Left ventricle myocardium superior (tissue), 1 donor: Measurements from ENCODE around the gene ACTR1B. TPM values are rescaled to one million over a fixed set of nuclear protein-coding genes. Genes with fewer than 3 reads are reported as not detected.
"Not testable (repeated sequence)": the region's sequence is repeated elsewhere in the genome, so short reads cannot be mapped to it uniquely, and the experiment has no call there.

ENCODE experiments used
- ATAC-seq: fragments of 200-7000 bp; cut with Tn5 transposase; one replicate; pipeline ENCODE4 v1.9.1; 2020; ENCODE audit warnings: mild to moderate bottlenecking, moderate library complexity
- DNase-seq: peaks from one replicate; pipeline ENCODE4 v3.0.0-alpha.2; 2020
- intact Hi-C: fragments of 100-400 bp; cut with micrococcal nuclease; formaldehyde crosslinking; loops from one replicate; pipeline ENCODE4 v1.11.0; 2022
- long read RNA-seq: library from polyadenylated mRNA; unstranded; transcript quantifications from one replicate; pipeline ENCODE4 v2.0.0, GENCODE V29; 2021
- total RNA-seq: library from RNA; stranded (reverse); fragmentation: NEBNext Ultra II Directional; extraction: Animal tissue kit (Norgen Biotek cat#: 25700); gene quantifications from one replicate; pipeline ENCODE4 v1.2.1, GENCODE V29; 2021
- donor health status: DM: no; HTN: yes; CAD: no; lungs with severe emphysema.

Gene ACTR1B
- total RNA-seq: 60.1 TPM
- long read RNA-seq, transcript ACTR1B-201 (11 exons, 2,243 nt): major isoform, 36 of 59 reads
- long read RNA-seq, partial matches to known transcripts: 16 of 59 reads
- long read RNA-seq, other reads (novel, unspliced or antisense): 7 of 59 reads

DNA sequence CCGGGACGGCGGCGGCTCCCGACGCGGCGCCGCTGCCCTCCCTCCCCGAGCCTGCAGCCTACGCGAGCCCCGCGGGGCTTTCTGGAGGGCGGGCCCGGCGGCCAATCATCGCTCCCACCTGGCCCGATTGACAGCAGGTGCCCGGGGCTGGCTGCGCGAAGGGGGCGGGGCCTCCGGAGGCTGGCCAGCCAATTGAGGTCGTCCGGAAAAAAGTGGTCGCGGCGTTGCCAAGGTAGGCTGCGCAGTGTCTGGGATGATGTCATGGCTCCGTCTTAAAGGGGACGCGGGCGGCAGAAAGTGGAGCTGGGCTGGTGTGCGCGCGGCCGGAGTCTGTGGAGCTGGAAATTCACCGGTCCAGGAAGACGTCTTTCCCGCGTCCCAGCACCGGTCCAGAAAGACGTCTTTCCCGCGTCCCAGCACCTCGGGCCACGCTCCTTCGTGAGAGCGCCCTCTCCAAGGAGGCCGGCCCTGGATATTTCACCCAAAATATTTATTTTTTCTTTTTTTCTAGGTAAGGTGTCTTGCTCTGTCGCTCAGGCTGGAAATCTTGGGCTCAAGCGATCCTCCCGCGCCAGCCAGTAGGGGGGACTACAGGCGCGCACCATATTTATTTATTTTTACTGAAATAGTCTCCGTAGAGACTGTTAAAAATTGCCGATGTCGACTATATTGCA is at the start of gene ACTR1B:
Gene ACTR1B (minus strand): TSS at position 83 of the 674 bp plus-strand sequence. CDS start 154 bp downstream, outside the sequence.
- DNase-seq (peak; percentile 98), ATAC-seq (peak; percentile 94)
- intact Hi-C loops: no loop called here

DNA sequence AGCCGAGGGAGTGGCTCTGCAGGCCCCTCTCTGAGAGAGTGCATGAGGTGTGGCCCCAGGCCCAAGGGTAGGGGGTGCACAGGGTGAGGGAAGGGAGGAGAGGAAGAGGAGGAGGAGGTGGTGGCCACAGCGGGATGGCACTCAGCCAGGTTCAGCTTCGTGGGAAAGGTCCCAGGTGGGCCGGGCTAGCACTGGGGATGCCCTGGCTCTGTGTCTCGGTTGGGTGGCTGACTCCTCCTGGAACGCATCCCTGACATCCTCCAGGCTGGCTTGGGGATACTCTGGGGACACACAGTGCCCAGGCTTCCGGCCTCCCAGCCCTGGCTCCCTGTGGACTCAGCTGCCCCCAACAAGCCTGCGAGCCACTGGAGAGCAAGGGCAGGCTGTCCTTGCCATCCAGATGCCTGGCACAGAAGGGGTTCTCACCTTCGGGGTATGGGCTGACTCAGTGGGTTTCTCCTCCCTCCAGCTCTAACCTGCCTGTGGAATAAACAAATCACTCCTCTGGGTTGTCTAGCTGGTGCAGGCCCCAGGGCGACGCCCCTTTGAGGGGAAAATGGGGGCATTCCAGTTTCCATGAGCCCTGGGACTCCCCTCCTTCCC is 49.0 kb upstream of the ACTR1B start:
- no peak for DNase-seq
- intact Hi-C loops: no loop called here
- ATAC-seq: no peak

DNA sequence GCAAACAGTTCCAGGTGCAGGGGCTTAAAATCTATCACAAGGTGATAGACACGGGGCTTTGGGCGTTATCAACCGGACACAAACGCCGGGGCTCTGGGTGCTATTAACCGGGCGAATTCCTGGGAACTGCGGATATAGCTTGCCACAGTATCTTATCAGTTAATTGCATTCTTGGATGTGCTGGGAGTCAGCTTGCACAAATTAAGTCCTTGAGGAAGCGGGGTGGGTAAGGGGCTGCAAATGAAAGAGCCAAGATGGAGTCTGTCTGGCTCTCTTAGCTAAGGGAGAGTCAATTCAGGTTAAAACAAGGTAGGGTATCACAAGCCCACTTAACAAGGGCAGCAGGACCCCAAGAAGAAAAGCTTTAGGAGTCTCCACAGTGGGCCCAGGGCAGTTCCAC is 48.3 kb upstream of the ACTR1B start:
- DNase-seq, ATAC-seq, intact Hi-C loops: not testable (repeated sequence)

DNA sequence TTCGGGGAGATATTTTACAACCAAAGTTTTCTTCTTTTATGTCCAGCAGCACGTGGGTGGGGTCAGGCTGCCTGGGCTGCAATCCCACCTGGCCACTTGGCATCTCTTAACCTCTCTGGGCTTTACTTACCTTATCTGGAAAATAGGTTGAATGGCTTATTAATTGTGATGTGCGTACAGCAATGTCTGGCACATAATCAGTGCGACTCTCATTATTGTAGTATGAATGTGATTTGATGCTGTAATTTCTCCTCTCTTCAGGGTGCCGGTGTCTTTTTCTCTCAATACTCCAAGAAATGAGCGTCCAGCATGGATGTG is 47.5 kb upstream of the ACTR1B start:
- ATAC-seq (no peak), DNase-seq (no peak)
- intact Hi-C loops: no loop called here

DNA sequence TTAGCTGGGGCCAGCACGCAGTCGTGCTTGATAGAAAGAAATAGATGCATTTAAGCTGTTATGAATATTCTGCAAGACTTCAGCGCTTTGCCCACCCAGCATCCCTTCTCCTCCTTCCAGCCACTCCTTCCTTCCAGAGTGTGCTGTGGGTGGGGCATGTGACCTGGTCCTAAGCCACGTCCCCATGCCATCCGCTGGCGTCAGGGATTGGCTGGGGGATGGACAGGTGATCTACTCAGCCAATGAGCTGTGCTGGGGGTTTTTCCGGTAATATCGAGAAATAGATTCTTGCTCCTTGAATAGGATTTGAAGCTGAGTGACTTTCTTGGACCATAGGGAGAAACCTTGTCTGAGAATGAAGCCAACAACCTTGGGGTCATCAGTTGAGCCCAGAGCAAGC is 44.8 kb upstream of the ACTR1B start:
- intact Hi-C loops: no loop called here
- no peak for ATAC-seq
- no peak for DNase-seq

DNA sequence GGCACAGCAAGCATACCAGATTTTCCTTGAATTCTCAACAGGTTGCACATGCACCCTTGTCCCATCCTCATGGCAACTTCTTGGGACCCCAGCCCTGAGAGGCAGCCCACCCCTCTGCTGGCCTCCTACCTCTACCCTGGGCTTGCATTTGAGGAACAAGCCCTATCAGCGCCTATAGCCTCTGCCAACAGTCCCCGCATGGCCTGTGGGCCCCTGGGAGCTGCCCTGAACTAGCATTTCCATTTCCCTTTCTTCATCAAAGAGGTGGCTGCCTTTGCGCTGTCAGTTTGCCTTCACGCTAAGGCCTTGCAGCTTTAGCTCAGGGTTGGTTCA is 44.2 kb upstream of the ACTR1B start:
- DNase-seq (no peak), ATAC-seq (no peak)
- intact Hi-C loops: no loop called here

DNA sequence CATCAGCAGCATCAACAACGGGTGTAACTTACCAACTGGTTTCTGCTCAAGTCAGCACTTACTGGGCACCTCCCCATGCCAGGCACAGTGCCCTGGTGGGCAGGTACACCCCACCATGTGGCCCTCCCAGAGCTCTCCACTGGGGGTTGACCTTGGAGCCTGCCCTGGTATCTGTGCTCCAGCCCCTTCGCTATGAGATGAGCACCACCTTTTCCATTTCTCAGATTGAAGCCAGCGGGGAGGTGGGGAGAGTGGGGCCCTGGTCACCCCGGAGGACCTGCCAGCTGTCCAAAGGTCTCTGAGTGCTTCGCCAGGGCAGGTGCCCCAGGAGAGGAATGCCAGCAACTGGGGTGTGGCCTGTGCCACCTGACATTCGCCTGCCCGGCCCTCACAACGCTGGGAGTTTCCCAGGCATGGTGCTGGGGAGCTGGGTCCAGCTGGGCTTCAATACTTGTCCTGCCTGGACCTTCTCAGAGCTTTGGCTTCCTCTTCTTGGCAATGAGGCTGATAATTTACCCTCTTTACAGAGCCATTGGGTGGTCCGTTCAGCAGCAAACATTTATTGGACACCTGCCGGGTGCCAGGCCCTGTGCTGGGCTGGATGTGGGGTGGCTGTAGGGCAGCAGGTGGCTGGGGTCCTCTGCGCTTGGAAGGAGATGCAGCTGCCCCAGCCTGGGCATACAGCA is 43.7 kb upstream of the ACTR1B start:
- DNase-seq: no peak
- ATAC-seq: no peak
- intact Hi-C loops: no loop called here

DNA sequence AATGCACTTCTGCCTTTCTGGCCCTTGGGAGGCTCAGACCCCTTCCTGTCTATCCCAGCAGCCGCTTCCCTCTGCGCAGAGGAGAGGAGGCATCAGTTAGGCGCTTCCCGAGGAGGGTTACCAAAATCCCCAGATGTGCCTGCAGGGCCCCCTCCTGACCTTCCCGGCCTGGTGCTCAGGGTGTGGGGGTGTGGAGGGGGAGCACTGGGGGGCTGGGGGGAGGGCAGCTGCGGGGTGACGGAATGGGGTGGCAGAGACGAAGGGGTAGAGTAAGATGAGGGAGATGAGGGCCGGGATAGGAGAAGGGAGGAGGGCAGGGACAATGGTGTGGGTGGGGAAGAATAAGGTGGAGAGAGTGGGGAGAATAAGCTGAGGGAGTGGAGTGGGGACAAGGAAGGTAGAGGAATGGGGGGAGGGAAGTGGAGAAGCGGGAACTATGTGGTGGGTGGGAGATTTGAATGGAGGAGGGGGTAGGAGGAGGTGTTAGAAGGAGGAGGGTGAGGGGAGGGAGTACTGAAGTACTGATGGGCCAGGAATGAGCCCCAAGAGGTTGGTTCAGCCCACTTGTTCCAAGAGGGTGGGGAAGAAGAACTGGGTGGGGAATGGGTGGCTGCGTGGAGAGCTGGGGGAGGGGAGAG is 43.0 kb upstream of the ACTR1B start:
- ATAC-seq: no peak
- DNase-seq: no peak
- intact Hi-C loops: no loop called here

DNA sequence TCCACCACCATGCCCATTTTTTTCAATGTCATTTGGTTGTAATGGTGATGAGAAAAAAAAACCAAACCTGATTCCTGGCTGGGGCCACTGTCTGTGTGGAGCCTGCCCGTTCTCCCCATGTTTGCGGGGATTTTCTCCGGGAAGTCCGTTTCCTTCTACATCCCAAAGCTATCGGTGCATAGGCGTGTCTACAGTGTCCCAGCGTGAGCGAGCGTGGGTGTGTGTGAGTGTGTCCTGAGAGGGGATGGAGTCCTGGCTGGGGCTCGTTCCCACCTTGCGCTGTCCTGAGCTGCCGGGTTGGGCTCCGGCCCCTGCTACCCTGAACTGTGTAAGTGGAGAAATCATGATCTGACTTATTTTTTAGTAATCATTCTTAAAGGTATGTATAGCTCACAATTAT is 42.3 kb upstream of the ACTR1B start:
- DNase-seq (no peak), ATAC-seq (no peak)
- intact Hi-C loops: no loop called here

DNA sequence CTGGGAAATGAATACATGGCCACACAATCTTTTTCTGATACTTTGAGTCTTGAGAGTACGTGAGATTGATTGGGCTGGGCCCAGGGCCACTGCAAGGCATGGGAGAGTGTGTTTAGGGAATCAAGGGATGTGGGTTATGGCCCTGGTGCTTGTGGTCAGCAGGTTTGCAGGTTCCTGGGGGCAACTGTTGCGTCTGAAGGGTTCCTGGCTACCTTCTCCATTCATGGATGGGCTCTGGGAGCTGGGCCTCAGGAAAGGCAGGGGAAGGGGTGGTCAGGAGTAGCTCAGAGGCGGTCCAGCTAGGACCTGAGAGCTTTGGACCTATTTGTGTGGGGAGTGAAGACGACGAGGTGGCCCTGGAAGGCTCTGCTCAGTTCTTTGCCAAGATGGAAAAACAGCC is 41.1 kb upstream of the ACTR1B start:
- intact Hi-C loops: no loop called here
- ATAC-seq: no peak
- no peak for DNase-seq

DNA sequence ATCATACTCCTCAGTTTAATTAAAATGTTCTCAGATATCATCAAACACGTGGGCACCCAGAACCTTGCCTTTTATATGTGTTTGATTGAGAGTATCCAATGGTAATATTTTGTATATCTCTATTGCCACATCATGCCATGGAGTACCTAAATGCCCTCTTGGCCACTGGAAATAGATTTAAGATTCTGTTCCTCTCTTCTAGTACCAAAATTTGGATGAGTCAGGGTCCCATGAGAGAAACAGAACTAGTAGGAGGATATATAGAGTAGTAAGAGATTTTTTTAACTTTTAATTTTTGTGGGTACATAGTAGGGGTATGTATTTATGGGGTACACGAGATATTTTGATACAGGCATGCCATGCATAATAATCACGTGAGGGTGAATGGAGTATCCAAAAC is 39.9 kb upstream of the ACTR1B start:
- ATAC-seq (no peak), DNase-seq (no peak)
- intact Hi-C loops: no loop called here

DNA sequence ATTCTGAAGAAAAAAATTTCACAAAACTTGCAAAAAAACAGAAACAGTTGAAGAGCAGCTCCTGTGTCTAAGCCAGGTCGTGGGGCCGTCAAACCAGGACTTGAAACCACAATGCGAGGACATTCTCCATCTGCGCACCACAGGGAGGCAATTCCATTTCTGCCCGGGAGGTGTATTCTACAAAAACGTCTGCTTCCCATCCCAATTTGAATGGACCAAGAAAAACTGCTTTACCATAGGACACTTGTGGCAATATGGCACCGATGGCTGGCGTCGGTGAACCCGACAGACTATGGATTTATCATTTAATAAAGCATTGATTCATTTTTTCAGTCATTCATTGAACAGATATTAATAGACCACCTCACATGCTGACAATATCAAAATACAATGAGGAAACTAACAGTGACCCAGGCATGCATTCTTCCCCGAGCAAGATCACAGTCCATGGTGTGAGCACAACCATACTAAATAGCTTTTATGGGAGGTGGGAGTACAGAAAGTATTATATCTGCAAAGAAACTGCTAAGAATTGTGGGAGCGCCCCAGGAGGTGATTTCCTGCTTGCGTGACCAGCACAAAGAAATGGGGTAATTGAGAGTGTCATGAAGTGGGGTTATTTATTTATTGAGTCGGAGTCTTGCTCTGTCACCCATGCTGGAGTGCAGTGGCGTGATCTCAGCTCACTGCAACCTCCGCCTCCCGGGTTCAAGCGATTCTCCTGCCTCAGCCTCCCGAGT is 39.1 kb upstream of the ACTR1B start:
- DNase-seq: no peak
- no peak for ATAC-seq
- intact Hi-C loops: no loop called here

DNA sequence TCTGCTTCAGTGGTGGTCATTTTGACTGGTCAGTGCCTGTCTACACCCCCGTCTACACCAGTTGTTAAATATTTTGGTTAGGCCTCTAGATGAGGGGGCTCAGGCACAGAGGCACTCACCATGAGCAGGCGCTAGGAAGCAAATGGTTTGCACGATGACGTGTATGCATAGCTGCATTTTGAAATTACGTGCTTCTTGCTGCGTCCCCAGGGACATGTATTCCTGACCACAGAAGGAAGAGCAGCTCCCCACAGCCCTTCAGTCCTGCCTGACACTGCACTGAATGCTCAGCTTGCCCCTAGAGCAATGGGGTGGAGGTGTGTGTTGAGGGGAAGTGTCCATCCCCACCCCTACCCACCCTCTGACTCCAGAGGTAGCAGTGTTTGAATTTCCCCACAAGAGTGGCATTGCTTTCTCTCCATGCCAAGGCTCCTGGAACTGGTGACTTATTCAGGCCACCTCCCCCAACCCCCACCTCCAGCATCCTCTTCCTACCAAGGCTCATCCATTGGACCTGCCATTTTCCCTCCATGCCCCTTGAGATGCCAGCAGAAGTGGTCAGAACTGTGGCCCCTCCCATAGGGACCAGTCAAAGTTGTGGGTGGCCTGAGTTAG is 38.1 kb upstream of the ACTR1B start:
- DNase-seq: no peak
- intact Hi-C loops: no loop called here
- no peak for ATAC-seq

DNA sequence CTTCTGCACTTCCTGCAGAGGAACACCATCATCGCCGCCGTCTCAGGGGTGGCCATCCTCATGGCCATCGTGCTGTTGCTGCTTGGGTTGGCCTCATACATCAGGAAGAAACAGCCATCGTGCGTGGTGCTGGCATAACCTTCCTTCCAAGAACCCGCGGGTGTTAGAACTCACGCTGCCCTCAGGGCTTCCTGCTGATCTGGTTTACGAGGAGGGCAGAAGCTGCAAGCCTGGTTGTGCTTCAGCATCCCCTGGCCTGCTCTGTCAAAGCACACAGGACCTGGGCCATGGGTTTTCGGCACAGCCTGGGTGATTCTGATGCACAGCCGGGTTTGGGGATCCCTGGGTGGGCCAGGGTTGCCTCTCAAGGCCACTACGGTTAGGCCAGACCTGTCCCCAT is 37.3 kb upstream of the ACTR1B start:
- DNase-seq (no peak), ATAC-seq (no peak)
- intact Hi-C loops: no loop called here

DNA sequence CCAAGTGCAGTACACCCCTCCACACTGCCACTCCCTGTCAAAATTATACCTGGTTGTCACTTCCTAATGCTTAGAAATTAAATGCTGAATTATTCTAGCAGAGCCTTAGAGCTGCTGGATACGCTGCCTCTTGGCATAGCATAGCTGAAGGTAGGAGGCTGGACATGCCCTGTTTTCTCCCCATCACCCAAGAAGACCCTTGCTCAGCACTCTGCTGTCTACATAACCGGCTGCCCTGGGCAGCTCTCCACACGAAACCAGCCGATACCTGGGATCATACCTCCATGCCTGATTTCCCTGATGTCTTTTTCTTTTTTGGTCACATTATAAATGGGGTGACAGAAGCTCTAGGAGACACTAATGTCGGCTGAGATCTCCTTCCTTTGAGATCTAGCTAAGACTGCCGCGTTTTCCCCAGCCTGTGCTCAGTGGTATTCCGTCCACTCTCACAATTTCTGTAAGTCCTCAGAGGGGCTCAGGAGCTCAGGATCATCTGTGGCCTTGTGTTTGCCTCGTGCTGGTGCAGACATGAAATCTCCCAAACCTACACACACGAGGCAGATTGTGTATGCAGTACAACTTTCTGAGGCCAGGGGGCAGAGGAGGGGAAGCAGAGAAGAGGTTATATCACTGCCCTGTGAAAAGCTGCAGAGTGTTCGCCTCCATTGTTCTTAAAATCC is 36.1 kb upstream of the ACTR1B start:
- intact Hi-C loops: loop anchor here (10.0 kb wide), 1 partner anchor 105 kb away; no protein-coding TSS in a partner anchor
- DNase-seq: no peak
- peak; percentile 79 for ATAC-seq

DNA sequence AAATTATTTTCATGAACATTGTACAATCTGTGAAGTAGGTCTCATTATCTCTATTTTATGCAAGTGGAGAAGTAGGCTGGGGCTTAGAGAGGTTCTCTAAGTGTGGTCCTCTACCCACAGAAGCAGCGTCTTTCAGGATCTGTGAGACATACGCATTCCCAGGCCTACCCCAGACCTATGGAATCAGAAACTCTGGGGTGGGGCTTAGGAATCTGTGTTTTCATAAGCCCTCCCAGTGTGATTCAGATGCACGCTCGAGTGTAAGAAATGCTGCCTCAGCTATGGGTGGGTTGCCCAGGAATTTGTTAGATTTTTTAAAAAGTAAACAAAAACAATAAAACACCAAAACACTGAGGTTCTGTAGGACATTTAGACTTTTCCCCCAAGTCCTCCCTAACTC is 34.7 kb upstream of the ACTR1B start:
- ATAC-seq (no peak), DNase-seq (no peak)
- intact Hi-C loops: loop anchor here (10.0 kb wide), 1 partner anchor 104 kb away; no protein-coding TSS in a partner anchor

DNA sequence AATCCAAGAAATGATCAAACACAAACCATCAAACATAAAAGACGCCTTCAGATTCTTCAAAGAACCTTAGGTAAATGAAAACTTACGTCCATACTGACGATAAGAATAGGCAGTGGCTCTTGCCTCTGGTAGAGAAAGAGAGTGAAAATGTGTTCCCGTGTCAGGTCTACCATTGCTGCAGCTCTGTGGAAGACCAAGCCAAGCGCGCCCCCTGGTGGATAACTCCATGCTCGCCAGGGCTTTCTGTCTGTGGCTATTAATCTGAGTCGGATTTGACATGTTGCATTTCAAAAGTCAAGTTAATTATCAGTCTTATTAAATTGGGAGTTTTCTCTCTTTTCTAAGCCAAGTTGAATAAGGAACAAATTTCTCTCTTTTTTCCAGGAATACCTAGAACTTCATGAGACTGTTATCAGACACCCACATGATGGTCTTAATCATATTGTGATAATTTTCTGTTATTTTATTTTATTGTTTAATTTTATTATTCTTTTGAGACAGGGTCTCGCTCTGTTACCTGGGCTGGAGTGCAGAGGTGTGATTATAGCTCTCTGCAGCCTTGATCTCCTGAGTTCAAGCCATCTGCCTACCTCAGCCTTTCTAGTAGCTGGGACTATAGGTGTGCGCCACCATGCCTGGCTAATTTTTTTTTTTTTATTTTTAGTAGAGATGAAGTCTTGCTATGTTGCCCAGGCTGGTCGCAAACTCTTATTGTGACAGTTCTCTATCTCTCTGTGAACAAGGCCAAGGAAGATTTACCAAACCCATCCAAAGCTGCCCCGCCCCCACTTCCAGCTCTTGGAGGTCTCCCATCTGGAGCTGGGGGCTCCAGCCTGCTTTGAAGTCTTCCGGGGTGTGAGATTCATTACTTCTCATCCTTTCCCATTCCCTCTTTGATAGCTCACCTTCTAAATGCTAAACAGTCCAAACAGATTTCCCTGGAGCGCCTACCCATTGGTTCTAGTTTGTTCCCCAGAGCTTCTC is 33.7 kb upstream of the ACTR1B start:
- DNase-seq: peak; percentile 95
- ATAC-seq: peak; percentile 93
- intact Hi-C loops: loop anchor here (10.0 kb wide), 1 partner anchor 103 kb away; no protein-coding TSS in a partner anchor
